Osteocyte (in vitro differentiated cells): ENCODE data around the gene XRCC4. TPM values are rescaled to one million over a fixed set of nuclear protein-coding genes. Genes with fewer than 3 reads are reported as not detected.

Experiments
- DNase-seq: peaks from one replicate; pipeline ENCODE4 v3.0.0; 2021; ENCODE audit warnings: mixed read lengths; ENCODE audit not compliant: unreplicated experiment; ENCODE audit errors: extremely low spot score
- H3K27ac Mint-ChIP-seq: one replicate; pipeline ENCODE4 v1.8.0; 2021; ENCODE audit warnings: mild to moderate bottlenecking, mixed read lengths; ENCODE audit not compliant: unreplicated experiment
- H3K27me3 Mint-ChIP-seq: one replicate; pipeline ENCODE4 v1.8.0; 2021; ENCODE audit warnings: mixed read lengths; ENCODE audit not compliant: unreplicated experiment
- H3K36me3 Mint-ChIP-seq: one replicate; pipeline ENCODE4 v1.8.0; 2021; ENCODE audit warnings: mixed read lengths; ENCODE audit not compliant: unreplicated experiment
- H3K4me1 Mint-ChIP-seq: one replicate; pipeline ENCODE4 v1.8.0; 2021; ENCODE audit warnings: mixed read lengths; ENCODE audit not compliant: unreplicated experiment
- H3K4me3 Mint-ChIP-seq: one replicate; pipeline ENCODE4 v1.8.0; 2021; ENCODE audit warnings: mild to moderate bottlenecking, moderate library complexity, mixed read lengths; ENCODE audit not compliant: unreplicated experiment
- H3K9me3 Mint-ChIP-seq: one replicate; pipeline ENCODE4 v1.8.0; 2021; ENCODE audit warnings: mixed read lengths; ENCODE audit not compliant: unreplicated experiment
- CTCF ChIP-seq: fragments of 200-600 bp; sonication (generic); IDR thresholded peaks from 2 replicates; pipeline ENCODE4 v1.5.0; 2021; ENCODE audit warnings: antibody characterized with exemption, mild to moderate bottlenecking, moderate library complexity
- total RNA-seq: library from RNA; stranded (reverse); gene quantifications from 2 replicates; pipeline ENCODE4 v1.2.1, GENCODE V29; 2021

The XRCC4 gene
- total RNA-seq, 1 donor from 2014 or later, result 4.2 TPM

- DNase-seq, result no peak
- Mint-ChIP-seq H3K9me3 (no peaks in the 10 kb centered on the region), H3K27me3 (no peaks in the 10 kb centered on the region), H3K4me1 (no peaks in the 10 kb centered on the region), H3K36me3 (no peaks in the 10 kb centered on the region), H3K27ac (no peak overlapping the region), H3K4me3 (no peak overlapping the region)
- no peak for TF ChIP-seq CTCF
These were observed 320.3 kb downstream of the XRCC4 start for GRCh38 chr5:83397658-83398057.

- Mint-ChIP-seq H3K9me3 (no peaks in the 10 kb centered on the region), H3K27me3 (no peaks in the 10 kb centered on the region), H3K27ac (no peak overlapping the region), H3K4me3 (no peak overlapping the region), H3K4me1 (no peaks in the 10 kb centered on the region), H3K36me3 (no peaks in the 10 kb centered on the region)
- no peak for TF ChIP-seq CTCF
- DNase-seq, result no peak
These were observed 322.9 kb downstream of the XRCC4 start for GRCh38 chr5:83400241-83400640.

DNA sequence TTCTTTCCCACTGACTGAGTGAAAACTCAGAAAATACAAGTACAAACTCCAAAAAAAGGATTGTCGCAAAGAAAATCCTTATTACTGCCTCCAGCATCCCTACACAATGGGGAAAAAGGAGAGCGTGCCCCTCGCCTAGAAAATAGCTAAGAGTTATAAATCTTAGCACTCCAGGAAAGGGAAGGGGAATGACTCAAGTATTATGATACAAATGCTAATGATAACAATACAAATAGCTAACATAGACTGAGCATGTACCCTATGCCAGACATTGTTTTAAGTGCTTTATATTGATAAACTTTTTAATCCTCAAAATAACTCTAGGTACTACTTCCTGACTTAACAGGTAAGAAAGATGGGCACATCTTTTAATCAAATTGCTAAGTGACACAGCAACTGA, 323.4 kb downstream of the XRCC4 start:
- no peaks in the 10 kb centered on the region for H3K36me3 Mint-ChIP-seq

GRCh38 chr5:83401122-83401731, 323.9 kb downstream of the XRCC4 start:
- DNase-seq, result no peak
- Mint-ChIP-seq H3K27me3 (no peaks in the 10 kb centered on the region), H3K9me3 (no peaks in the 10 kb centered on the region), H3K4me3 (no peak overlapping the region), H3K27ac (no peak overlapping the region), H3K4me1 (no peaks in the 10 kb centered on the region), H3K36me3 (no peaks in the 10 kb centered on the region)
- TF ChIP-seq CTCF, result no peak

More for the DNA sequence above, 323.4 kb downstream of the XRCC4 start:
- TF ChIP-seq CTCF, result no peak
- no peak for DNase-seq
- Mint-ChIP-seq H3K27ac (no peak overlapping the region), H3K4me3 (no peak overlapping the region), H3K27me3 (no peaks in the 10 kb centered on the region), H3K4me1 (no peaks in the 10 kb centered on the region), H3K9me3 (no peaks in the 10 kb centered on the region)

- TF ChIP-seq CTCF, result no peak
- Mint-ChIP-seq H3K36me3 (no peaks in the 10 kb centered on the region), H3K27me3 (no peaks in the 10 kb centered on the region), H3K9me3 (no peaks in the 10 kb centered on the region), H3K27ac (no peak overlapping the region), H3K4me3 (no peak overlapping the region), H3K4me1 (no peaks in the 10 kb centered on the region)
- no peak for DNase-seq
These were observed 324.4 kb downstream of the XRCC4 start for GRCh38 chr5:83401775-83402174.

Other genes starting within 250 kb of the XRCC4 start
- 70.9 and 72.1 TPM in 2 replicates for gene TMEM167A, start 153 bp upstream of the XRCC4 start, total RNA-seq